Measurements from ENCODE around the gene PDE1A.

The PDE1A gene

GRCh38 chr2:182426918-182427240 lies at the start of gene PDE1A:
PDE1A (minus strand) TSS chr2:182427036.
- FAIRE-seq = no peak

GRCh38 chr2:182473635-182474034 lies 46.8 kb upstream of the PDE1A start:
- no peak for FAIRE-seq

GRCh38 chr2:182463760-182464159 lies 36.9 kb upstream of the PDE1A start:
- FAIRE-seq = no peak

GRCh38 chr2:182456784-182457183 lies 29.9 kb upstream of the PDE1A start:
- no peak for FAIRE-seq

GRCh38 chr2:182452456-182452990 lies 25.7 kb upstream of the PDE1A start:
- FAIRE-seq = no peak

- no peak for FAIRE-seq
Measured at GRCh38 chr2:182448371-182448770, 21.5 kb upstream of the PDE1A start.

- no peak for FAIRE-seq
Measured at GRCh38 chr2:182447863-182448262, 21.0 kb upstream of the PDE1A start.

- no peak for FAIRE-seq
Measured at GRCh38 chr2:182447163-182447562, 20.3 kb upstream of the PDE1A start.

GRCh38 chr2:182446087-182446486 lies 19.3 kb upstream of the PDE1A start:
- FAIRE-seq = no peak

GRCh38 chr2:182445391-182445965 lies 18.6 kb upstream of the PDE1A start:
- FAIRE-seq = no peak

- FAIRE-seq = no peak
Measured at GRCh38 chr2:182444806-182445205, 18.0 kb upstream of the PDE1A start.

GRCh38 chr2:182444170-182444569 lies 17.3 kb upstream of the PDE1A start:
- FAIRE-seq = no peak

- no peak for FAIRE-seq
Measured at GRCh38 chr2:182436252-182436651, 9.4 kb upstream of the PDE1A start.

- no peak for FAIRE-seq
Measured at GRCh38 chr2:182435754-182436153, 8.9 kb upstream of the PDE1A start.

GRCh38 chr2:182432051-182432450 lies 5.2 kb upstream of the PDE1A start:
- FAIRE-seq = no peak

GRCh38 chr2:182428476-182428875 lies 1.6 kb upstream of the PDE1A start:
- no peak for FAIRE-seq

GRCh38 chr2:182426082-182426917 lies 536 bp downstream of the PDE1A start:
- no peak for FAIRE-seq

- no peak for FAIRE-seq
Measured at GRCh38 chr2:182422864-182423263, 4.0 kb downstream of the PDE1A start.

GRCh38 chr2:182420669-182421068 lies 6.2 kb downstream of the PDE1A start:
- FAIRE-seq = no peak

GRCh38 chr2:182416861-182417260 lies 10.0 kb downstream of the PDE1A start:
- FAIRE-seq = no peak

GRCh38 chr2:182416191-182416590 lies 10.6 kb downstream of the PDE1A start:
- no peak for FAIRE-seq

GRCh38 chr2:182415771-182416170 lies 11.1 kb downstream of the PDE1A start:
- FAIRE-seq = no peak

GRCh38 chr2:182412858-182413257 lies 14.0 kb downstream of the PDE1A start:
- FAIRE-seq = no peak

GRCh38 chr2:182410120-182410519 lies 16.7 kb downstream of the PDE1A start:
- FAIRE-seq = no peak

- no peak for FAIRE-seq
Measured at GRCh38 chr2:182406221-182406620, 20.6 kb downstream of the PDE1A start.

Measured in G401.6 (cell line).